Stimulated activated CD8-positive, alpha-beta memory T cell treated with anti-CD3 and anti-CD28 coated beads, Interleukin-12 subunit alpha, Interleukin-12 subunit beta, amount 100 ng/mL, for 1 hour (primary cell): ENCODE results near the gene ZBTB1.

ENCODE experiments used
- DNase-seq: peaks from one replicate; pipeline ENCODE4 v3.0.0-alpha.2; 2020; ENCODE audit warnings: low read depth

ZBTB1 gene, protein sequence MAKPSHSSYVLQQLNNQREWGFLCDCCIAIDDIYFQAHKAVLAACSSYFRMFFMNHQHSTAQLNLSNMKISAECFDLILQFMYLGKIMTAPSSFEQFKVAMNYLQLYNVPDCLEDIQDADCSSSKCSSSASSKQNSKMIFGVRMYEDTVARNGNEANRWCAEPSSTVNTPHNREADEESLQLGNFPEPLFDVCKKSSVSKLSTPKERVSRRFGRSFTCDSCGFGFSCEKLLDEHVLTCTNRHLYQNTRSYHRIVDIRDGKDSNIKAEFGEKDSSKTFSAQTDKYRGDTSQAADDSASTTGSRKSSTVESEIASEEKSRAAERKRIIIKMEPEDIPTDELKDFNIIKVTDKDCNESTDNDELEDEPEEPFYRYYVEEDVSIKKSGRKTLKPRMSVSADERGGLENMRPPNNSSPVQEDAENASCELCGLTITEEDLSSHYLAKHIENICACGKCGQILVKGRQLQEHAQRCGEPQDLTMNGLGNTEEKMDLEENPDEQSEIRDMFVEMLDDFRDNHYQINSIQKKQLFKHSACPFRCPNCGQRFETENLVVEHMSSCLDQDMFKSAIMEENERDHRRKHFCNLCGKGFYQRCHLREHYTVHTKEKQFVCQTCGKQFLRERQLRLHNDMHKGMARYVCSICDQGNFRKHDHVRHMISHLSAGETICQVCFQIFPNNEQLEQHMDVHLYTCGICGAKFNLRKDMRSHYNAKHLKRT

DNA sequence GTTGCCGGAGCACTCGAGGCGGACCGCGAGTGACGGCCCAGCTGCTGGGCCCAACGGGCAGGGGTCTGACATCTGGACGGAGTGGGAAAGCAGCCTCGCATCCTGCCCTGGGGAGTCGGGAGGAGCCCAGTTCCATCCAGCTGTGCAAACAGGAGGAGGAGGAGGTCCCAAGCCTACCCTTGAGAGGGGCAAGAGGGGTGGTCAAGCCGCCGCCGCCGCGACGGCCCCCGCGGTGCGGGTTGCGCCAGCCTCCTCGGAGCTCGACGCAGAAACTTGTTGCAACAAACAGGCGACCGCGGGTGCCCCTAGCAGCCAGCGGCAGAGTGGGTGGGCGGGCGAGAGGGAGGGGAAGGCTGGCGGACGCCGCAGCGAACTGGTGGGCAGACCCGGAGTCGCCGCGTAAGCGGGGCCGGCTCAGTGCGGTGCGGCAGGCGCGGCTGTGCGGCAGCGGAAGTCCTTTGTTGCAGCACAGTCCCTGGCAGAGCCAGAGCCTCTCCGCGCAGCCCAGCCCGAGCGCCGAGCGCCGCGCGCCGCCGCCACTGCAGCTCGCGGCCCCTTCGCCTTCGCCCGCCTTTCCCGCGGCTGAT, at the start of gene ZBTB1:
ZBTB1 (plus strand) TSS at position 461 of the 587 bp plus-strand sequence. CDS start 16,735 bp downstream, outside the sequence.
- DNase-seq: peak; percentile 67

- DNase-seq: no peak
Observed at GRCh38 chr14:64459405-64460136, 45.0 kb upstream of the ZBTB1 start.

DNA sequence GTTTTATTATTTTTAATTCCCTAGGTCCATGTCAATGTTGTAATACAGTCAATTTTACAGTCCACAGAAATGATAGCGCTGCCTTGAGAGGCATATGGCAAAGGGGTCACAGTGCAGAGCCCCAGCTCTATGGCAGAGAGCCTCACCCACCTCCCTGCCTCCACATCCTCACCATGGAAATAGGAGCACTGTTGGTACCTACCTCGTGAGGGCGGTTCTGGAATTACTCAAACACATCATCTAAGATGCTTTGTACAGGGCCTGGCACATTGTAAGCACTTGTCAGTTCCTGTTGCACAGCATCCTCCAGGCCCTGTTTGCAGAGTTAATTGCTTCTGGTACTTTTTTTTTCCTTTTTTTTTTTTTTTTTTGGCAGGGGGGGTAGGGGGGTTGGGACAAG, 43.3 kb upstream of the ZBTB1 start:
- DNase-seq: no peak

GRCh38 chr14:64463195-64463594, 41.4 kb upstream of the ZBTB1 start:
- no peak for DNase-seq

GRCh38 chr14:64463873-64464272, 40.7 kb upstream of the ZBTB1 start:
- DNase-seq: no peak

DNA sequence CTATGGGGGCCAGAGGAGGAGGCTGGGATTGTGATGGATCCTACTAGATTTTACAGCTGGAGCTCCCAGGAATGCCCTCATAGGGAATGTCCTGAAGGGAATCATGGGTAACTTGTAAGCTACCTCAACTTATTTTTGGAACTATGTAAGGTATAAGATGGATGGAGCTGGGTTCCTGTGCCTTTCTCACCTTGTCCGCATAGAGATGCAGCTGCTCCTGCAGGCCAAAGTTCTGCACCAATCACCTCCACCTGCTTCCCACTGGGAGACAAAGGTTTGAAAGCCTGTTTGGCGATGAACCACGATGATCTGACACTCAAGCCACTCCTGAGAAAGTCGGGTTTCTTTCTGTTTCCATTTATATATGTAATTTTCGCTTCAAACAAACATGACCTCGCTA, 39.9 kb upstream of the ZBTB1 start:
- no peak for DNase-seq

- DNase-seq: peak; percentile 30
Observed at GRCh38 chr14:64465191-64465822, 39.3 kb upstream of the ZBTB1 start, which contains the start of gene AKAP5. Gene AKAP5 (plus strand): TSS chr14:64465499. CDS start chr14:64468395, 2,896 bp downstream.

DNA sequence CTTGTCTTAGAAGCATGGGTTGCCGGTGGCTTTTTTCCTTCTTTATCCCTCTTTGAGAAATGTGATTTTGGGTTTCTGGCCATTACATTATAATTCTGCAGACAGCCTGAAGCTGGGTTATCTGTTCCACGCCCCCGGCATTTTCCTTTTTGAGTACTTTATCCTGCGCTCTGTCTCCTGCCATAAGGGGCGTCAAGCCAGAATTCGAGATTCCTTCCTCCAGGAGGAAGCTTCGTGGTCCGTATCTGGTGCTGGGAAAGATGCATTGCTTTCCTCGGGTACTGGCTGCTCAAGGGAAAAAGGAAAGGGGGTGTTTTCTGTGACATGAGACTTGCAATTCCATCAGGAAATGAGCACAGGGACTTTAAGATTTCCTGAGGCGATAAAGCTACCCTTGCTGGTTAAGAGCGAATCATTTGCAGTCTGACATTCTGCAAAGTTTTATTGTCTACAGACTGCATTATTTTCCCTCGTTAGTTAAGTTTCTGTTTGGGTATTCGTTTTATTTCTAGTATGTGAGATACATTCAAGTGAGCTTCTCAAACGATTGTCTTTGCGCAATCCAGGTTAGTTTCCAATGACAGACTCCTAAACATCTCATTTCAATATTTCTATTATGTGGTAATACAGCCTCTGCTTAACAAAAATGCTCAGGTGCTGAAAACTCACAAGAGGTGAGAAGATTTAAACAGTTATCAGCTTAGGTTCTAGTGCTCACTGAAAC, 38.6 kb upstream of the ZBTB1 start:
- no peak for DNase-seq

DNA sequence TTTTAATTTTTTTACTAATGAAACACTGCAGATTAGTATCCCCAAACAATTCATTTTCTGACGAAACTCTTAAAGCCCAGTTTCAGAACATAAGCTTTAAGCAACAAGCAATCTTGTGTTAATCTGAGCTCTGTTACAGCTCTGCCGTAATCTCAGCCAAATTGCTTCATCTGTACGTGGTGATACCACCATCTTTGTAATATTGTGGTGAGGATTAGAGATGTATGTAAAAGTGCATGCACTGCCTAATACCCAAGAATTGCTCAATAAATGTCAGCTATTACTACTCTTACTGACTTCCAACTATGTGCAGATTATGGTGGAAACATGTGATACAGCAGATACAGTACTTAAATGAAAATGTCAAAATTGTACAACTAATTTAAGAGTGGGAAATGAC, 37.5 kb upstream of the ZBTB1 start:
- DNase-seq: no peak

GRCh38 chr14:64467566-64467965, 37.0 kb upstream of the ZBTB1 start:
- DNase-seq: no peak

DNA sequence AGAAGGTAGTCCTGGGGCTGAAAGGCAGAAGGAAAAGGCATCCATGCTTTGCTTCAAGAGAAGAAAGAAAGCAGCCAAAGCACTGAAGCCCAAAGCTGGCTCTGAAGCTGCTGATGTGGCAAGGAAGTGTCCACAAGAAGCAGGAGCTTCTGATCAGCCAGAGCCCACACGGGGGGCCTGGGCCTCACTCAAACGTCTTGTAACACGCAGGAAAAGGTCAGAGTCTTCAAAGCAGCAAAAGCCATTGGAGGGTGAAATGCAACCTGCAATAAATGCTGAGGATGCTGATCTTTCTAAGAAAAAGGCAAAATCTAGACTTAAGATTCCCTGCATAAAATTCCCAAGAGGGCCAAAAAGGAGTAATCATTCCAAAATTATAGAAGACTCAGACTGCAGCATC, 36.1 kb upstream of the ZBTB1 start:
- no peak for DNase-seq

- DNase-seq: no peak
Observed at GRCh38 chr14:64474041-64474440, 30.5 kb upstream of the ZBTB1 start.

GRCh38 chr14:64474698-64475097, 29.9 kb upstream of the ZBTB1 start:
- no peak for DNase-seq

GRCh38 chr14:64475585-64476273, 28.8 kb upstream of the ZBTB1 start:
- no peak for DNase-seq

DNA sequence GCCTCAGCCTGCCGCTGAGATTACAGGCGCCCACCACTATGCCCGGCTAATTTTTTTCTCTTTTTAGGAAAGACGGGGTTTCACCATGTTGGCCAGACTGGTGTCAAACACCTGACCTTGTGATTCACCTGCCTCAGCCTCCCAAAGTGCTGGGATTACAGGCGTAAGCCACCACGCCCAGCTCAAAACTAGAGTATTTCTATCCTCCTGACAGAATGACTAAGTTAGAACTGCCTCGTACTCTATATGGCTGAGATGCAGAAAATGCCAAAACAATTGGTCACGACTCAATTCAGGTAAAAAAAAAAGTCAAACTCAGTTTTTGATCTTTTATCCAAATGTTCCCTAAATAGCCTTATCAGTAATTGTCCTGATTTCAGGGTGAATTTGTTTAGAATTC, 28.1 kb upstream of the ZBTB1 start:
- no peak for DNase-seq

DNA sequence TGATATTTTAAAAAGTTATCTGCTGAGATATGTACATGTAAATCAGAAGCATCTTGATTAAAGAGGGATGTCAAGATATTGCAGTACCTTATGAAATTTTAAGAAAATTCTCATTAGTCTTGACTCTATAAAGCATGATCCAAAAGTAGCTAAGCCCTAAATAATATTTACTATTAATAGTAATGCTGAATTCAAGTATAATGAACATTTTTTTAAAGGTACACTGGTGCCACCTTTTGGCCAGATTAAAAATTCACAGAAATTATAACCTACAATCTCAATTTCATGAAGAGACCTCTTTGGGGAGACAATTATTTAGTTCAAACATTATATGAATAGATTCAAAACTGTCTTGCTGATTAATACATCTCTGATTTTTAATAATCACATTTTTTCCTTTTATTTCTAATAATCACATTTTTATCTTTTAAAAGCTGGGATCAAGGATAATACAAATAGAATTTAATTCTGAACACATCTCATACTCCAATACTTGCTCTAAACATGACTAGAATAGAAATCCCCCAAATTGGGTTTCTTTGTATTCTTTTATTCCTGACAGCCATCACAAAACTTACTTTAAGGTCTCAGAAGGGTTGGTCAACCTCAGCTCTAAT, 25.8 kb upstream of the ZBTB1 start:
- no peak for DNase-seq

GRCh38 chr14:64488590-64489099, 15.9 kb upstream of the ZBTB1 start:
- DNase-seq: no peak

DNA sequence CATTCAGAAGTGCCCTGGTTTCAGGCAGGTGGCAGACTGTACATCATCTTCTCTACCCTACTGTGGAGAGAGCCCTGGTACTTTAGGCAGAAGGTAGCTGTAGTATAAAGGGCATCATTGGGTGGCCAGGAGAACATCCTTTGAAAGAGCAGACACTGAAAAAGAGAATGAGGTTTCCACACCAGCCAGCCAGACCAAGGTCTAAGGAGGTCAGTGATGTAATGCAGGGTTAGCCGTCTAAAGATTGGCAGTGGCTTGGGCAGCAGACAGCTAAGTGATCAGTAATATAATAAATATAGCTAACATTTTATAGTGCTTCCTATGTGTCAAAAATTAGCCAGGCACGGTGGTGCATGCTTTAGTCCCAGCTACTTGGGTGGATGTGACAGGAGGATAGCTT, 12.9 kb upstream of the ZBTB1 start:
- DNase-seq: no peak

GRCh38 chr14:64493455-64493854, 11.1 kb upstream of the ZBTB1 start:
- no peak for DNase-seq

DNA sequence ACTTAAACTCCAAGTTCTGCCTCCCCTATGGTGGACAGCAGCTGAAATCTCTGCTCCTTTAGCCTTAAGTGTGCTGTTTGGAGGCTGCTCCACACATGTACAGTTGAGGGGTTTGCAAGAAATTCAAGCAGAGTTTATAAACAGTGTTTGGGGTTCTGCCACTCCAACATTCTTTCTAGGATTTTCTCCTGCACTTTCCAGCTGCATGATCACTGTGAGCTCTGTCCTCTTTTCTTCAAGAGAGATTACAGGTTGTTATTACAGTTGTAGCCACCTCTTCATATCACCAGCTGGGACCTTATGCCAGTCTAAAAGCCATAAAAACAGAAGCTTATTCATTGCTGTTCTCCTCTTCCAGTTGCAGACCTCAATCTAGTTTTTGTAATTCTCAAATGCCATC, 9.3 kb upstream of the ZBTB1 start:
- DNase-seq: no peak
